HepG2 (cell line): ENCODE results near the gene PTAR1.

ENCODE experiments used
- FOXA1 ChIP-seq, 2 experiments: fragments of 450-650 bp in 1 of 2; sonication (generic) in 1 of 2; formaldehyde crosslinking in 1 of 2; IDR thresholded peaks; 2 replicates each; pipeline versions ENCODE4 v1.4.0 to v1.6.1; 2016 to 2020; ENCODE audit warnings: missing genetic modification reagents in 1 of 2
- MAFK ChIP-seq, 2 experiments: IDR thresholded peaks in 1 of 2; conservative IDR thresholded peaks in 1 of 2; 2 replicates each; pipeline ENCODE4 v1.6.1; 2011; ENCODE audit warnings: improper control_type of control experiment in 2 of 2, low read length in 2 of 2
- RAD21 ChIP-seq: fragments of 450-650 bp; formaldehyde crosslinking; IDR thresholded peaks from 2 replicates; pipeline ENCODE4 v1.5.0; 2020; ENCODE audit warnings: mild to moderate bottlenecking

DNA sequence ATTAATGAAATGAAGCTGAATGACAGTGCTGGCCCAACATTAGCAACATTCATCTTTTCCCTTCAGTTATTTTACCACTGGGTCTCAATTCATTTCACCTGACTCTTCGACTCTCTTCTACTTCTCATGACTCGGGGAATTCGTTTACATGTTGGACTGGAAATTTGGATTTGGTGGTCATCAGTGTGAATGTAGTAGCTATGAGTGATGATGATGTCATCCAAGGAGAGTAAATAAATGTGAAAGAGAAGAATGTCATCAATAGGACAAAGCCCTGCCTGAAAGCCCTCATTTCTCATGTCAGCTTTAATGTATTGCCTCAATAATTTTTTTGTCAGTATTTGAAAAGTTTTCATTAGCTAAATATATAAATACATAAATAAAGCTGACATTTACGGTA lies 38.9 kb upstream of the PTAR1 start:
- no peak for TF ChIP-seq MAFK (conservative IDR thresholded peaks at IDR 0.05 in 1 of 2, IDR thresholded peaks at IDR 0.05 in 1 of 2; ENCODE audit: low read length in 2 of 2)
- no peak for TF ChIP-seq RAD21 (CRISPR knock-in tag)
- no peak for TF ChIP-seq FOXA1 (IDR thresholded peaks at IDR 0.05)
- no peak for TF ChIP-seq FOXA1 (CRISPR knock-in tag; IDR thresholded peaks at IDR 0.05)
